HG02642 (cell line): ENCODE measurements around the gene C1orf21.
A peak's percentile ranks its signal among the peaks of the same experiment; 100 is the strongest.

Experiments
- ATAC-seq: cut with Tn5 transposase; IDR thresholded peaks from one replicate; pipeline ENCODE4 v1.9.1; 2021; ENCODE audit warnings: mild to moderate bottlenecking; ENCODE audit not compliant: unreplicated experiment, poor library complexity

C1orf21 gene

GRCh38 chr1:184640505-184640904 is 253.7 kb downstream of the C1orf21 start:
- no peak for ATAC-seq

GRCh38 chr1:184641894-184642293 is 255.1 kb downstream of the C1orf21 start:
- no peak for ATAC-seq

GRCh38 chr1:184643661-184644060 is 256.8 kb downstream of the C1orf21 start:
- no peak for ATAC-seq

- no peak for ATAC-seq
Observed at GRCh38 chr1:184644771-184645170, 257.9 kb downstream of the C1orf21 start.

- no peak for ATAC-seq
Observed at GRCh38 chr1:184646178-184646701, 259.4 kb downstream of the C1orf21 start.

GRCh38 chr1:184646824-184647223 is 260.0 kb downstream of the C1orf21 start:
- ATAC-seq = no peak

GRCh38 chr1:184647471-184647870 is 260.6 kb downstream of the C1orf21 start:
- ATAC-seq = no peak

GRCh38 chr1:184648160-184648855 is 261.5 kb downstream of the C1orf21 start:
- no peak for ATAC-seq

GRCh38 chr1:184648856-184649201 is 262.0 kb downstream of the C1orf21 start:
- peak; percentile 3 for ATAC-seq

- peak; percentile 76 for ATAC-seq
Observed at GRCh38 chr1:184649451-184649888, 262.6 kb downstream of the C1orf21 start.

- ATAC-seq = no peak
Observed at GRCh38 chr1:184650177-184650866, 263.5 kb downstream of the C1orf21 start.

- no peak for ATAC-seq
Observed at GRCh38 chr1:184655185-184655584, 268.4 kb downstream of the C1orf21 start.

- no peak for ATAC-seq
Observed at GRCh38 chr1:184656221-184656620, 269.4 kb downstream of the C1orf21 start.

GRCh38 chr1:184658055-184658454 is 271.2 kb downstream of the C1orf21 start:
- ATAC-seq = no peak

- no peak for ATAC-seq
Observed at GRCh38 chr1:184660462-184661191, 273.8 kb downstream of the C1orf21 start.

- no peak for ATAC-seq
Observed at GRCh38 chr1:184661801-184662200, 275.0 kb downstream of the C1orf21 start.

- ATAC-seq = peak; percentile 75
Observed at GRCh38 chr1:184664042-184664660, 277.3 kb downstream of the C1orf21 start.

GRCh38 chr1:184664661-184665060 is 277.8 kb downstream of the C1orf21 start:
- ATAC-seq = no peak

GRCh38 chr1:184665360-184665759 is 278.5 kb downstream of the C1orf21 start:
- no peak for ATAC-seq

- ATAC-seq = no peak
Observed at GRCh38 chr1:184669391-184669790, 282.6 kb downstream of the C1orf21 start.
